H1 (cell line): ENCODE measurements around the gene PVR. TPM values are rescaled to one million over a fixed set of nuclear protein-coding genes. Genes with fewer than 3 reads are reported as not detected.

ENCODE experiments used
- CTCF ChIA-PET: fragments of 300-600 bp; sonication (Branson Sonifier 250); formaldehyde crosslinking; loops from one replicate; lab custom pipeline; 2021; ENCODE audit not compliant: partially characterized antibody; lab: Charles Lee
- POLR2A ChIA-PET: fragments of 300-600 bp; sonication (Branson Sonifier 250); formaldehyde crosslinking; loops from one replicate; lab custom pipeline; 2021; ENCODE audit warnings: inconsistent platforms; ENCODE audit not compliant: partially characterized antibody; lab: Charles Lee
- DNase-seq, 2 experiments: peaks; one replicate each; pipeline versions ENCODE4 v3.0.0 to v3.0.0-alpha.2; 2010 to 2022; ENCODE audit warnings: low spot score in 2 of 2, low read depth in 1 of 2, mixed read lengths in 1 of 2
- FAIRE-seq: peaks from 2 replicates; lab custom pipeline; 2011; peaks lifted over from hg19 to GRCh38; lab: Jason Lieb, UNC
- H2AFZ ChIP-seq: 2 replicates; pipeline ENCODE4 v1.8.1; 2012; ENCODE audit warnings: low read length, inconsistent platforms
- H2AK5ac ChIP-seq: 2 replicates; pipeline ENCODE4 v1.6.1; 2013; ENCODE audit warnings: low read depth, low read length
- H2BK120ac ChIP-seq: replicated peaks from 2 replicates; pipeline ENCODE3; 2013; ENCODE audit warnings: low read depth, low read length, inconsistent platforms
- H2BK12ac ChIP-seq: 2 replicates; pipeline ENCODE4 v1.6.1; 2013; ENCODE audit warnings: low read depth, low read length
- H2BK15ac ChIP-seq: 2 replicates; pipeline ENCODE4 v1.6.1; 2013; ENCODE audit warnings: low read length
- H2BK20ac ChIP-seq: 2 replicates; pipeline ENCODE4 v1.6.1; 2013; ENCODE audit warnings: low read length
- H2BK5ac ChIP-seq: 2 replicates; pipeline ENCODE4 v1.6.1; 2013; ENCODE audit warnings: low read depth, low read length
- H3K14ac ChIP-seq: 2 replicates; pipeline ENCODE4 v1.6.1; 2013; ENCODE audit warnings: inconsistent platforms; ENCODE audit not compliant: insufficient read length
- H3K18ac ChIP-seq: 2 replicates; pipeline ENCODE4 v1.6.1; 2013; ENCODE audit warnings: low read length; ENCODE audit errors: extremely low read depth
- H3K23ac ChIP-seq: 2 replicates; pipeline ENCODE4 v1.6.1; 2013; ENCODE audit warnings: inconsistent platforms; ENCODE audit not compliant: insufficient read length
- H3K23me2 ChIP-seq: 2 replicates; pipeline ENCODE4 v1.6.1; 2013; ENCODE audit warnings: low read depth, low read length
- H3K27ac ChIP-seq: 2 replicates; pipeline ENCODE4 v1.6.1; 2011; ENCODE audit warnings: low read depth, low read length, inconsistent platforms
- H3K27me3 ChIP-seq, 4 experiments: replicated peaks in 1 of 4; 1 replicate in 1 of 4; 2 replicates in 3 of 4; pipeline versions ENCODE4 v1.6.1 to v1.8.1; 2011 to 2013; ENCODE audit warnings: low read length in 3 of 4, mild to moderate bottlenecking in 3 of 4, inconsistent platforms in 2 of 4, mixed read lengths in 2 of 4, moderate library complexity in 1 of 4; ENCODE audit not compliant: control insufficient read depth in 3 of 4, insufficient read depth in 3 of 4; ENCODE audit errors: extremely low read depth in 1 of 4
- H3K36me3 ChIP-seq, 4 experiments: 2 replicates each; pipeline versions ENCODE4 v1.6.1 to v1.8.1; 2011 to 2013; ENCODE audit warnings: mild to moderate bottlenecking in 4 of 4, low read length in 3 of 4, moderate library complexity in 2 of 4, control low read depth in 1 of 4, inconsistent platforms in 1 of 4; ENCODE audit not compliant: insufficient read depth in 4 of 4, control insufficient read depth in 2 of 4
- H3K4ac ChIP-seq: replicated peaks from 2 replicates; pipeline ENCODE3; 2013; ENCODE audit warnings: low read length, low read depth, mixed read lengths, inconsistent platforms; ENCODE audit not compliant: insufficient read length
- H3K4me1 ChIP-seq, 4 experiments: replicated peaks in 1 of 4; 1 replicate in 1 of 4; 2 replicates in 3 of 4; pipeline versions ENCODE4 v1.6.1 to v1.8.1; 2011 to 2013; ENCODE audit warnings: low read length in 3 of 4, inconsistent platforms in 2 of 4, mixed read lengths in 1 of 4; ENCODE audit not compliant: insufficient read depth in 4 of 4, control insufficient read depth in 3 of 4
- H3K4me2 ChIP-seq, 2 experiments: 2 replicates each; pipeline versions ENCODE4 v1.6.1 to v1.8.1; 2011 to 2013; ENCODE audit warnings: low read depth in 2 of 2, low read length in 2 of 2, control low read depth in 1 of 2, inconsistent platforms in 1 of 2, mild to moderate bottlenecking in 1 of 2; ENCODE audit not compliant: insufficient read depth in 1 of 2
- H3K4me3 ChIP-seq, 4 experiments: fragments of 200-600, 300-600 bp in 1 of 4; sonication (generic), shearing (Covaris generic), sonication (Bioruptor Twin) in 1 of 4; 2 replicates each; pipeline versions ENCODE4 v1.5.1 to v1.8.1; 2011 to 2016; ENCODE audit warnings: low read length in 4 of 4, low read depth in 3 of 4, control low read depth in 2 of 4, inconsistent platforms in 2 of 4, mild to moderate bottlenecking in 2 of 4, mixed read lengths in 1 of 4, moderate library complexity in 1 of 4; ENCODE audit not compliant: insufficient read depth in 2 of 4; ENCODE audit errors: extremely low read depth in 1 of 4
- H3K56ac ChIP-seq: replicated peaks from 2 replicates; pipeline ENCODE3; 2013; ENCODE audit warnings: low read depth, mild to moderate bottlenecking, mixed read lengths, low read length, inconsistent platforms; ENCODE audit not compliant: insufficient read length
- H3K79me1 ChIP-seq: 2 replicates; pipeline ENCODE4 v1.6.1; 2013; ENCODE audit warnings: low read depth, low read length, control low read depth
- H3K79me2 ChIP-seq, 2 experiments: 2 replicates each; pipeline versions ENCODE4 v1.6.1 to v1.8.1; 2012 to 2013; ENCODE audit warnings: low read length in 2 of 2, mild to moderate bottlenecking in 2 of 2, inconsistent platforms in 1 of 2; ENCODE audit not compliant: insufficient read depth in 2 of 2, control insufficient read depth in 1 of 2
- H3K9ac ChIP-seq, 4 experiments: replicated peaks in 1 of 4; 1 replicate in 1 of 4; 2 replicates in 3 of 4; pipeline versions ENCODE4 v1.6.1 to v1.8.1; 2011 to 2013; ENCODE audit warnings: low read depth in 3 of 4, low read length in 3 of 4, control low read depth in 2 of 4, mild to moderate bottlenecking in 2 of 4, moderate library complexity in 2 of 4, inconsistent platforms in 1 of 4; ENCODE audit errors: extremely low read depth in 1 of 4
- H3K9me3 ChIP-seq, 2 experiments: 2 replicates each; pipeline versions ENCODE4 v1.6.1 to v1.8.1; 2012 to 2013; ENCODE audit warnings: mild to moderate bottlenecking in 2 of 2, moderate library complexity in 2 of 2, control low read depth in 1 of 2, inconsistent platforms in 1 of 2, low read depth in 1 of 2, low read length in 1 of 2, mixed read lengths in 1 of 2; ENCODE audit not compliant: insufficient read depth in 2 of 2
- H4K20me1 ChIP-seq, 2 experiments: replicated peaks in 1 of 2; 2 replicates each; pipeline versions ENCODE3 to v1.8.1; 2011 to 2013; ENCODE audit warnings: inconsistent platforms in 2 of 2, low read length in 2 of 2, mild to moderate bottlenecking in 1 of 2; ENCODE audit not compliant: insufficient read depth in 2 of 2, control insufficient read depth in 1 of 2
- H4K5ac ChIP-seq: 2 replicates; pipeline ENCODE4 v1.6.1; 2013; ENCODE audit warnings: low read length, low read depth, mixed read lengths, inconsistent platforms; ENCODE audit not compliant: insufficient read length
- H4K8ac ChIP-seq: 2 replicates; pipeline ENCODE4 v1.8.0; 2013; ENCODE audit warnings: mild to moderate bottlenecking, moderate library complexity, low read length, inconsistent platforms; ENCODE audit not compliant: insufficient read depth; ENCODE audit errors: extremely low read depth
- H4K91ac ChIP-seq: replicated peaks from 2 replicates; pipeline ENCODE3; 2013; ENCODE audit warnings: low read length, mixed read lengths, inconsistent platforms; ENCODE audit not compliant: insufficient read length
- ATF3 ChIP-seq: IDR thresholded peaks from 2 replicates; pipeline ENCODE4 v1.6.1; 2011; ENCODE audit warnings: low read depth, mild to moderate bottlenecking, low read length; ENCODE audit not compliant: insufficient read depth
- BCL11A ChIP-seq, 2 experiments: IDR thresholded peaks; one replicate each; pipeline ENCODE4 v1.6.1; 2011; ENCODE audit warnings: low read depth in 2 of 2, low read length in 2 of 2, mild to moderate bottlenecking in 2 of 2
- BRCA1 ChIP-seq: IDR thresholded peaks from 2 replicates; pipeline ENCODE4 v1.6.1; 2012; ENCODE audit warnings: low read depth, low read length, improper control_type of control experiment
- CHD1 ChIP-seq: IDR thresholded peaks from 2 replicates; pipeline ENCODE4 v1.6.1; 2012; ENCODE audit warnings: low read depth, low read length, improper control_type of control experiment
- CREB1 ChIP-seq: IDR thresholded peaks from 2 replicates; pipeline ENCODE4 v1.6.1; 2012; ENCODE audit warnings: inconsistent platforms
- CTBP2 ChIP-seq: IDR thresholded peaks from 2 replicates; pipeline ENCODE4 v1.7.0; 2011; ENCODE audit warnings: borderline replicate concordance, mild to moderate bottlenecking, moderate library complexity, mixed read lengths, low read length; ENCODE audit not compliant: insufficient read depth, insufficient read length
- HDAC6 ChIP-seq: IDR thresholded peaks from one replicate; pipeline ENCODE4 v1.7.1; 2012; ENCODE audit warnings: low read depth, mild to moderate bottlenecking, inconsistent platforms, low read length, moderate library complexity
- JUND ChIP-seq: IDR thresholded peaks from 2 replicates; pipeline ENCODE4 v1.6.1; 2011; ENCODE audit warnings: mild to moderate bottlenecking, improper control_type of control experiment, low read length
- TAF7 ChIP-seq: optimal IDR thresholded peaks from 2 replicates; pipeline ENCODE3; 2011; ENCODE audit warnings: low read depth, mild to moderate bottlenecking, inconsistent platforms, low read length, moderate library complexity, borderline replicate concordance
- TCF12 ChIP-seq: IDR thresholded peaks from 2 replicates; pipeline ENCODE4 v1.6.1; 2011; ENCODE audit warnings: low read depth, mild to moderate bottlenecking, low read length
- ZNF274 ChIP-seq: IDR thresholded peaks from 2 replicates; pipeline ENCODE4 v1.7.0; 2012; ENCODE audit warnings: low read length, borderline replicate concordance; ENCODE audit errors: extremely low read depth
- WGBS, 2 experiments: shearing (Covaris generic) in 1 of 2; methylation state at CpG; one replicate each; pipeline versions ENCODE4 v1.1.6 to v1.1.7; 2013 to 2015; ENCODE audit warnings: low lambda C conversion rate in 2 of 2, mixed read lengths in 2 of 2, inconsistent platforms in 1 of 2, low coverage in 1 of 2, missing lambda C conversion rate in 1 of 2; ENCODE audit not compliant: insufficient replicate concordance in 2 of 2, insufficient coverage in 1 of 2, insufficient read length in 1 of 2; ENCODE audit errors: extremely low coverage in 1 of 2, missing lambda C conversion rate in 1 of 2; 5-methylcytosine and 5-hydroxymethylcytosine counted together
- polyA plus RNA-seq, 7 experiments: library from polyadenylated mRNA; depleted of rRNA in 3 of 7; stranded (reverse) in 5 of 7; unstranded in 2 of 7; fragments of >200 nt in 5 of 7; fragments of 200-250 nt in 2 of 7; gene quantifications; 1 replicate in 5 of 7; 2 replicates in 1 of 7; 4 replicates in 1 of 7; pipeline versions ENCODE4 v1.2.1 to v1.2.3, GENCODE V29; 2011 to 2013; ENCODE audit warnings: missing spikeins in 2 of 7, mixed read lengths in 2 of 7
- total RNA-seq: library from RNA; stranded (reverse); fragmentation: NEBNext Ultra II Directional; extraction: Animal tissue kit (Norgen Biotek cat#: 25700); gene quantifications from 2 replicates; pipeline ENCODE4 v1.2.1, GENCODE V29; 2021

Gene PVR
- total and polyA plus RNA-seq, 2 of the 8 experiments (the other 6 are each of a cell fraction or from before 2014, with no cell fraction given): 13.3 to 14.8 TPM

DNA sequence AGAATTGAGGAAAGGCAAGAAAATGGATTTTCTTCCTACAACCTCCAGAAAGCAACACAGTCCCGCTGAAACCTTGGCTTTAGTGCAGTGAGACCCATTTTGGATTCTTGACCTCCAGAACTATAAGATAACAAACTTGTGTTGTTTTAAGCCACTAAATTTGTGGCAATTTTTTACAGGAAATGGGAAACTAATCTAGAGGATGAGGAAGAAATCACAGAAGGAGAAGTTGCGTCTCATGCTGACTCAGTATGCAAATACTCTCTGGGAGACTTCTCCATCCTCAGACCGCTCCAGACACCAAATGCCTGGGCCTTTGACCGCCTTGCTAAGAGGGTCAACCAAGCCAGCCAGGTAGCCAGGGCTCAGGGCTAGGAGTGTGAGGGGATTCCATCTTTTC is 42.2 kb downstream of the PVR start:
- Histone ChIP-seq H3K4ac (no peak overlapping the region), H4K8ac (no peak overlapping the region), H3K9me3 (no peaks in the 10 kb centered on the region), H2BK5ac (no peak overlapping the region), H3K14ac (no peak overlapping the region), H2BK120ac (no peak overlapping the region), H2BK20ac (no peak overlapping the region), H3K79me2 (no peaks in the 10 kb centered on the region), H3K23ac (no peak overlapping the region), H2AK5ac (no peak overlapping the region), H3K36me3 (no peaks in the 10 kb centered on the region), H3K79me1 (no peaks in the 10 kb centered on the region), H2AFZ (no peak overlapping the region), H3K4me1 (peaks cover 0 to 6% (median 2%) of the 10 kb centered on the region in 4 experiments; a peak in 4 of 7 replicates), H3K56ac (no peak overlapping the region), H2BK15ac (no peak overlapping the region), H3K23me2 (no peaks in the 10 kb centered on the region; the same call in 1 of the 2 replicates), H3K27ac (no peak overlapping the region), H3K4me3 (no peak overlapping the region), H2BK12ac (no peak overlapping the region), H4K20me1 (no peaks in the 10 kb centered on the region), H4K91ac (no peak overlapping the region), H3K9ac (no peak overlapping the region), H3K18ac (no peak overlapping the region), H3K27me3 (no peaks in the 10 kb centered on the region), H3K4me2 (no peak overlapping the region), H4K5ac (no peak overlapping the region)
- no peak for TF ChIP-seq BCL11A (IDR thresholded peaks at IDR 0.05; ENCODE audit: low read depth in 2 of 2, low read length in 2 of 2)
- TF ChIP-seq CHD1: no peak
- no peak for TF ChIP-seq ZNF274
- TF ChIP-seq CREB1: no peak
- no peak for TF ChIP-seq CTBP2
- no peak for TF ChIP-seq JUND
- no peak for TF ChIP-seq TAF7
- TF ChIP-seq BRCA1: no peak
- TF ChIP-seq TCF12: no peak
- TF ChIP-seq ATF3: no peak
- TF ChIP-seq HDAC6: no peak
- ChIA-PET POLR2A (no interaction called here), CTCF (interaction anchor here (1.0 to 6.1 kb wide), 6 partner anchors 37 to 109 kb away, joined by 3 to 112 read pairs (median 4); no protein-coding TSS in a partner anchor)
- FAIRE-seq: no peak
- WGBS, 2 experiments: 84% methylated on average over 4 of the region's 4 CpGs; no CpG with 5 or more reads in 1 of the 2 experiments
- DNase-seq: no peak
